ENCODE measurements around the gene FOXO3. TPM values are rescaled to one million over a fixed set of nuclear protein-coding genes. Genes with fewer than 3 reads are reported as not detected.

The FOXO3 gene
- polyA plus RNA-seq, 1 of the 3 experiments (the other 2 are of a cell fraction), result 8.1 TPM

GRCh38 chr6:108616544-108616943 is 55.8 kb downstream of the FOXO3 start:
- peaks cover 10 to 11% of the 10 kb centered on the region in 2 experiments; a peak in 3 of 4 replicates for H3K4me1 ChIP-seq (ENCODE audit: control insufficient read depth in 1 of 2, insufficient read depth in 2 of 2, low read depth in 1 of 2, low read length in 1 of 2)
- H3K36me3 ChIP-seq (replicated peaks in 1 of 2; ENCODE audit: control insufficient read depth in 1 of 2, insufficient read depth in 2 of 2, low read length in 1 of 2), result peaks cover 0 to 5% of the 10 kb centered on the region in 2 experiments
- no peak overlapping the region for H3K9ac ChIP-seq
- DNase-seq, result no peak
- H3K79me2 ChIP-seq (ENCODE audit: insufficient read depth), result peaks cover 98% of the 10 kb centered on the region
- no peaks in the 10 kb centered on the region for H3K9me2 ChIP-seq
- H3F3A ChIP-seq (replicated peaks; ENCODE audit: insufficient read depth), result peaks cover 9% of the 10 kb centered on the region
- TF ChIP-seq SMC3 (IDR thresholded peaks at IDR 0.05; ENCODE audit: low read depth, low read length) (no peak), YY1 (IDR thresholded peaks at IDR 0.05; ENCODE audit: low read depth) (no peak), ELF1 (IDR thresholded peaks at IDR 0.05) (no peak), GATA2 (CRISPR knock-in tag; IDR thresholded peaks at IDR 0.05) (no peak), SIN3A (IDR thresholded peaks at IDR 0.05; ENCODE audit: borderline replicate concordance, low read depth, low read length) (no peak), TAF1 (IDR thresholded peaks at IDR 0.05; ENCODE audit: borderline replicate concordance, low read depth, low read length) (no peak), MAX (IDR thresholded peaks at IDR 0.05; ENCODE audit: low read depth) (no peak), MXI1 (IDR thresholded peaks at IDR 0.05; ENCODE audit: low read depth, low read length) (no peak), IRF3 (IDR thresholded peaks at IDR 0.05; ENCODE audit: low read depth, low read length) (no peak), TCF12 (IDR thresholded peaks at IDR 0.05) (no peak), NFIC (IDR thresholded peaks at IDR 0.05; ENCODE audit: borderline replicate concordance) (no peak), RXRA (IDR thresholded peaks at IDR 0.05; ENCODE audit: borderline replicate concordance, low read depth) (no peak), FOXJ3 (CRISPR knock-in tag; IDR thresholded peaks at IDR 0.05) (no peak)
- no peak overlapping the region for H2AFZ ChIP-seq (ENCODE audit: low read depth)
- ChIA-PET POLR2A (no interaction called here), CTCF (interaction anchor here (0.7 kb wide), 1 partner anchor 359 kb away, joined by 3 read pairs; no protein-coding TSS in a partner anchor)
- H3K9me3 ChIP-seq, result no peaks in the 10 kb centered on the region
- H3K27me3 ChIP-seq (ENCODE audit: insufficient read depth), result no peaks in the 10 kb centered on the region
- H4K20me1 ChIP-seq (ENCODE audit: insufficient read depth), result peaks cover 31% of the 10 kb centered on the region; the same call in 1 of the 2 replicates
- no peak overlapping the region for H3K4me3 ChIP-seq (ENCODE audit: low read depth in 2 of 2, low read length in 1 of 2)
- H3K4me2 ChIP-seq, result no peak overlapping the region
- WGBS (ENCODE audit: low lambda C conversion rate), result 93% methylated on average over 3 of the region's 3 CpGs
- H3K27ac ChIP-seq (ENCODE audit: low read depth in 2 of 2, low read length in 1 of 2), result no peak overlapping the region

GRCh38 chr6:108616973-108617372 is 56.3 kb downstream of the FOXO3 start:
- H3K27me3 ChIP-seq (ENCODE audit: insufficient read depth), result no peaks in the 10 kb centered on the region
- H3K9ac ChIP-seq, result no peak overlapping the region
- H3K27ac ChIP-seq (ENCODE audit: low read depth in 2 of 2, low read length in 1 of 2), result no peak overlapping the region; a peak in 1 of 4 replicates
- H3K4me1 ChIP-seq (ENCODE audit: control insufficient read depth in 1 of 2, insufficient read depth in 2 of 2, low read depth in 1 of 2, low read length in 1 of 2), result peaks cover 11 to 13% of the 10 kb centered on the region in 2 experiments; a peak in 3 of 4 replicates
- no peak overlapping the region for H3K4me2 ChIP-seq
- no peak overlapping the region for H2AFZ ChIP-seq (ENCODE audit: low read depth)
- H3K79me2 ChIP-seq (ENCODE audit: insufficient read depth), result peaks cover 100% of the 10 kb centered on the region
- no peak for DNase-seq
- peaks cover 9% of the 10 kb centered on the region for H3F3A ChIP-seq (replicated peaks; ENCODE audit: insufficient read depth)
- ChIA-PET CTCF (interaction anchor here (0.7 kb wide), 1 partner anchor 359 kb away, joined by 3 read pairs; no protein-coding TSS in a partner anchor), POLR2A (no interaction called here)
- no peaks in the 10 kb centered on the region for H3K9me2 ChIP-seq
- no peaks in the 10 kb centered on the region for H3K9me3 ChIP-seq
- no peak overlapping the region for H3K4me3 ChIP-seq (ENCODE audit: low read depth in 2 of 2, low read length in 1 of 2)
- H3K36me3 ChIP-seq (replicated peaks in 1 of 2; ENCODE audit: control insufficient read depth in 1 of 2, insufficient read depth in 2 of 2, low read length in 1 of 2), result peaks cover 0 to 4% of the 10 kb centered on the region in 2 experiments
- TF ChIP-seq, protein P1, sequence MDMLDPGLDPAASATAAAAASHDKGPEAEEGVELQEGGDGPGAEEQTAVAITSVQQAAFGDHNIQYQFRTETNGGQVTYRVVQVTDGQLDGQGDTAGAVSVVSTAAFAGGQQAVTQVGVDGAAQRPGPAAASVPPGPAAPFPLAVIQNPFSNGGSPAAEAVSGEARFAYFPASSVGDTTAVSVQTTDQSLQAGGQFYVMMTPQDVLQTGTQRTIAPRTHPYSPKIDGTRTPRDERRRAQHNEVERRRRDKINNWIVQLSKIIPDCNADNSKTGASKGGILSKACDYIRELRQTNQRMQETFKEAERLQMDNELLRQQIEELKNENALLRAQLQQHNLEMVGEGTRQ (IDR thresholded peaks at IDR 0.05; ENCODE audit: borderline replicate concordance, low read depth, low read length), result no peak
- no peak for TF ChIP-seq SIN3A (IDR thresholded peaks at IDR 0.05; ENCODE audit: borderline replicate concordance, low read depth, low read length)
- no peak for TF ChIP-seq TAF1 (IDR thresholded peaks at IDR 0.05; ENCODE audit: borderline replicate concordance, low read depth, low read length)
- no peak for TF ChIP-seq JUND (IDR thresholded peaks at IDR 0.05)
- no peak for TF ChIP-seq ELF1 (IDR thresholded peaks at IDR 0.05)
- no peak for TF ChIP-seq ZBTB33 (IDR thresholded peaks at IDR 0.05; ENCODE audit: borderline replicate concordance, low read depth)
- peaks cover 33% of the 10 kb centered on the region; the same call in 1 of the 2 replicates for H4K20me1 ChIP-seq (ENCODE audit: insufficient read depth)

All from SK-N-SH (cell line).